Liver (tissue), 9 donors: Measurements from ENCODE around the gene SEMA3B. TPM values are rescaled to one million over a fixed set of nuclear protein-coding genes. Genes with fewer than 3 reads are reported as not detected.

ENCODE experiments used
- DNase-seq: peaks from one replicate; pipeline ENCODE4 v3.0.0-alpha.2; 2017; ENCODE audit warnings: low spot score
- H3K27ac ChIP-seq, 2 donors: one replicate each; pipeline ENCODE4 v1.7.0; 2013; ENCODE audit warnings: inconsistent platforms in 2 of 2, low read length in 2 of 2, control low read depth in 1 of 2, low read depth in 1 of 2, mild to moderate bottlenecking in 1 of 2
- H3K27me3 ChIP-seq, 4 donors: one replicate each; pipeline versions ENCODE4 v1.6.1 to v1.7.0; 2013; ENCODE audit warnings: low read length in 3 of 4, inconsistent platforms in 1 of 4, mild to moderate bottlenecking in 1 of 4, moderate library complexity in 1 of 4; ENCODE audit not compliant: control insufficient read depth in 4 of 4, insufficient read depth in 4 of 4
- H3K36me3 ChIP-seq, 4 donors: one replicate each; pipeline versions ENCODE4 v1.6.1 to v1.7.0; 2013; ENCODE audit warnings: low read length in 3 of 4, mild to moderate bottlenecking in 3 of 4, low read depth in 1 of 4, moderate library complexity in 1 of 4; ENCODE audit not compliant: control insufficient read depth in 4 of 4, insufficient read depth in 3 of 4
- H3K4me1 ChIP-seq, 4 donors: one replicate each; pipeline versions ENCODE4 v1.6.1 to v1.7.0; 2013; ENCODE audit warnings: low read length in 3 of 4, mild to moderate bottlenecking in 3 of 4, moderate library complexity in 1 of 4; ENCODE audit not compliant: control insufficient read depth in 4 of 4, insufficient read depth in 4 of 4
- H3K4me3 ChIP-seq, 3 donors: one replicate each; pipeline versions ENCODE4 v1.6.1 to v1.7.0; 2013; ENCODE audit warnings: low read length in 3 of 3, control low read depth in 1 of 3, low read depth in 1 of 3, mild to moderate bottlenecking in 1 of 3
- H3K9ac ChIP-seq, 2 donors: one replicate each; pipeline ENCODE4 v1.7.0; 2013; ENCODE audit warnings: low read length in 2 of 2, mild to moderate bottlenecking in 2 of 2, moderate library complexity in 2 of 2, control low read depth in 1 of 2, low read depth in 1 of 2
- H3K9me3 ChIP-seq, 4 donors: one replicate each; pipeline versions ENCODE4 v1.6.1 to v1.7.0; 2013; ENCODE audit warnings: low read length in 3 of 4; ENCODE audit not compliant: control insufficient read depth in 4 of 4
- ATF3 ChIP-seq: IDR thresholded peaks from 2 replicates; pipeline ENCODE4 v1.6.1; 2016; ENCODE audit warnings: antibody characterized with exemption
- CTCF ChIP-seq: fragments of 150-350 bp; IDR thresholded peaks from 2 replicates; pipeline ENCODE4 v1.5.1; 2017; ENCODE audit warnings: improper control_type of control experiment, low read depth, low read length; ENCODE audit not compliant: missing input control
- EGR1 ChIP-seq, 2 donors: IDR thresholded peaks; 2 replicates each; pipeline ENCODE4 v1.6.1; 2016 to 2018; ENCODE audit warnings: antibody characterized with exemption in 2 of 2, low read depth in 2 of 2
- FOXA1 ChIP-seq: IDR thresholded peaks from 2 replicates; pipeline ENCODE4 v1.6.1; 2016; ENCODE audit warnings: antibody characterized with exemption
- FOXA2 ChIP-seq: IDR thresholded peaks from 2 replicates; pipeline ENCODE4 v1.6.1; 2016; ENCODE audit warnings: antibody characterized with exemption
- GABPA ChIP-seq, 2 donors: IDR thresholded peaks in 1 of 2; conservative IDR thresholded peaks in 1 of 2; 2 replicates each; pipeline ENCODE4 v1.6.1; 2016; ENCODE audit warnings: antibody characterized with exemption in 2 of 2, mild to moderate bottlenecking in 1 of 2, moderate library complexity in 1 of 2
- HNF4A ChIP-seq, 2 donors: conservative IDR thresholded peaks; 2 replicates each; pipeline ENCODE4 v1.6.1; 2016; ENCODE audit warnings: antibody characterized with exemption in 2 of 2, mild to moderate bottlenecking in 2 of 2
- HNF4G ChIP-seq: IDR thresholded peaks from 2 replicates; pipeline ENCODE4 v1.6.1; 2016; ENCODE audit warnings: antibody characterized with exemption
- JUND ChIP-seq, 2 donors: IDR thresholded peaks; 2 replicates each; pipeline ENCODE4 v1.6.1; 2016; ENCODE audit warnings: antibody characterized with exemption in 2 of 2
- MAX ChIP-seq: IDR thresholded peaks from 2 replicates; pipeline ENCODE4 v1.6.1; 2016; ENCODE audit warnings: antibody characterized with exemption
- NR2F2 ChIP-seq: IDR thresholded peaks from 2 replicates; pipeline ENCODE4 v1.6.1; 2016; ENCODE audit warnings: antibody characterized with exemption
- RAD21 ChIP-seq, 2 donors: IDR thresholded peaks; 2 replicates each; pipeline ENCODE4 v1.6.1; 2016; ENCODE audit warnings: antibody characterized with exemption in 2 of 2, mild to moderate bottlenecking in 2 of 2
- REST ChIP-seq: IDR thresholded peaks from 2 replicates; pipeline ENCODE4 v1.6.1; 2016; ENCODE audit warnings: antibody characterized with exemption, mild to moderate bottlenecking
- RXRA ChIP-seq, 2 donors: IDR thresholded peaks; 2 replicates each; pipeline ENCODE4 v1.6.1; 2017 to 2018; ENCODE audit warnings: antibody characterized with exemption in 2 of 2, mild to moderate bottlenecking in 1 of 2
- TAF1 ChIP-seq: conservative IDR thresholded peaks from 2 replicates; pipeline ENCODE4 v1.6.1; 2016; ENCODE audit warnings: antibody characterized with exemption, mild to moderate bottlenecking
- ZBTB33 ChIP-seq: IDR thresholded peaks from 2 replicates; pipeline ENCODE4 v1.6.1; 2016; ENCODE audit warnings: antibody characterized with exemption
- WGBS: extraction: QIAGEN DNeasy Blood & Tissue Kit; methylation state at CpG from one replicate; pipeline ENCODE4 v1.1.7; 2013; 5-methylcytosine and 5-hydroxymethylcytosine counted together
- polyA plus RNA-seq, 2 donors: library from polyadenylated mRNA; stranded (reverse) in 1 of 2; unstranded in 1 of 2; fragments of 200-250 nt in 1 of 2; fragments of >200 nt in 1 of 2; fragmentation: Nextera tagmentation in 1 of 2; extraction: Ambion mirVana in 1 of 2; gene quantifications; one replicate each; pipeline versions ENCODE4 v1.2.1 to v1.2.3, GENCODE V29; 2013 to 2015
- total RNA-seq, 2 donors: library from RNA; depleted of rRNA; stranded (reverse); fragments of >200 nt; gene quantifications; one replicate each; pipeline ENCODE4 v1.2.3, GENCODE V29; 2014
- donor health status: healthy.
- donor health status: healthy.
- donor health status: healthy.
- donor health status: healthy.
- donor health status: healthy.

The SEMA3B gene
- total and polyA plus RNA-seq, 4 donors: 0.40 to 1.5 (median 0.93) TPM

GRCh38 chr3:50258029-50258680, 10.8 kb upstream of the SEMA3B start:
- peaks cover 11 to 21% (median 15%) of the 10 kb centered on the region in 4 donors for H3K36me3 ChIP-seq

GRCh38 chr3:50258979-50259378, 10.0 kb upstream of the SEMA3B start:
- H3K9me3 ChIP-seq: no peaks in the 10 kb centered on the region
- peaks cover 11 to 39% (median 23%) of the 10 kb centered on the region in 4 donors for H3K4me1 ChIP-seq
- H3K4me3 ChIP-seq: no peak overlapping the region
- no peak overlapping the region for H3K27ac ChIP-seq
- no peak overlapping the region for H3K9ac ChIP-seq
- no peaks in the 10 kb centered on the region for H3K27me3 ChIP-seq
- no peak for TF ChIP-seq MAX
- no peak for DNase-seq
- WGBS: 88% methylated on average over 16 of the region's 16 CpGs
- H3K36me3 ChIP-seq: peaks cover 11 to 21% (median 15%) of the 10 kb centered on the region in 4 donors

More at GRCh38 chr3:50258029-50258680, 10.8 kb upstream of the SEMA3B start:
- Histone ChIP-seq H3K27ac (no peak overlapping the region), H3K9me3 (no peaks in the 10 kb centered on the region), H3K27me3 (no peaks in the 10 kb centered on the region), H3K4me1 (peaks cover 14 to 42% (median 27%) of the 10 kb centered on the region in 4 donors), H3K4me3 (no peak overlapping the region), H3K9ac (no peak overlapping the region)
- no peak for TF ChIP-seq RAD21 (IDR thresholded peaks at IDR 0.05)
- no peak for TF ChIP-seq HNF4G
- no peak for TF ChIP-seq HNF4A (conservative IDR thresholded peaks at IDR 0.05)
- TF ChIP-seq CTCF: no peak
- no peak for TF ChIP-seq NR2F2
- TF ChIP-seq FOXA1: no peak
- WGBS: 90% methylated on average over 17 of the region's 17 CpGs
- no peak for DNase-seq

GRCh38 chr3:50259432-50260026, 9.4 kb upstream of the SEMA3B start:
- WGBS: 61% methylated on average over 18 of the region's 18 CpGs
- H3K9me3 ChIP-seq: no peaks in the 10 kb centered on the region
- H3K4me3 ChIP-seq: no peak overlapping the region
- H3K4me1 ChIP-seq: peaks cover 9 to 38% (median 17%) of the 10 kb centered on the region in 4 donors
- H3K9ac ChIP-seq: no peak overlapping the region
- DNase-seq: no peak
- peaks cover 11 to 21% (median 15%) of the 10 kb centered on the region in 4 donors for H3K36me3 ChIP-seq
- H3K27me3 ChIP-seq: no peaks in the 10 kb centered on the region
- H3K27ac ChIP-seq: peak overlapping the region; percentile 62 to 79
- TF ChIP-seq GABPA (IDR thresholded peaks at IDR 0.05 in 1 of 2, conservative IDR thresholded peaks at IDR 0.05 in 1 of 2) (no peak), RXRA (IDR thresholded peaks at IDR 0.05) (no peak), HNF4A (conservative IDR thresholded peaks at IDR 0.05) (no peak), FOXA1 (no peak), REST (no peak), HNF4G (no peak), ATF3 (no peak), RAD21 (IDR thresholded peaks at IDR 0.05) (no peak), NR2F2 (no peak), JUND (IDR thresholded peaks at IDR 0.05) (no peak), ZBTB33 (no peak), TAF1 (no peak), CTCF (no peak), FOXA2 (no peak), EGR1 (IDR thresholded peaks at IDR 0.05; ENCODE audit: low read depth in 2 of 2) (no peak)
